Spleen (tissue), 7 donors: ENCODE measurements around the gene RPRD1B.

Experiments used
- POLR2A ChIP-seq, 3 donors: fragments of 450-650 bp; IDR thresholded peaks; one replicate each; pipeline ENCODE4 v1.5.1; 2017; ENCODE audit warnings: antibody characterized with exemption in 3 of 3, mild to moderate bottlenecking in 1 of 3
- POLR2AphosphoS5 ChIP-seq, 3 donors: sonication (generic); formaldehyde crosslinking; IDR thresholded peaks; one replicate each; pipeline ENCODE4 v1.5.1; 2017; ENCODE audit warnings: antibody characterized with exemption in 3 of 3
- TF ChIP-seq, protein P1 (sequence below), 11 experiments: fragments of 200-600 bp in 7 of 11; fragments of 450-650 bp in 4 of 11; sonication (generic) in 4 of 11; IDR thresholded peaks in 8 of 11; conservative IDR thresholded peaks in 3 of 11; 1 replicate in 7 of 11; 2 replicates in 4 of 11; pipeline versions ENCODE4 v1.4.0 to v1.8.0; 2016 to 2021; ENCODE audit warnings: antibody characterized with exemption in 11 of 11, inconsistent platforms in 4 of 11, mild to moderate bottlenecking in 1 of 11
- donor health status: DM: no; HTN: no; CAD: no; lungs with moderate emphysema.
- donor health status: DM: no; HTN: no; CAD: no.
- donor health status: DM: no; HTN: no; CAD: no.

DNA sequence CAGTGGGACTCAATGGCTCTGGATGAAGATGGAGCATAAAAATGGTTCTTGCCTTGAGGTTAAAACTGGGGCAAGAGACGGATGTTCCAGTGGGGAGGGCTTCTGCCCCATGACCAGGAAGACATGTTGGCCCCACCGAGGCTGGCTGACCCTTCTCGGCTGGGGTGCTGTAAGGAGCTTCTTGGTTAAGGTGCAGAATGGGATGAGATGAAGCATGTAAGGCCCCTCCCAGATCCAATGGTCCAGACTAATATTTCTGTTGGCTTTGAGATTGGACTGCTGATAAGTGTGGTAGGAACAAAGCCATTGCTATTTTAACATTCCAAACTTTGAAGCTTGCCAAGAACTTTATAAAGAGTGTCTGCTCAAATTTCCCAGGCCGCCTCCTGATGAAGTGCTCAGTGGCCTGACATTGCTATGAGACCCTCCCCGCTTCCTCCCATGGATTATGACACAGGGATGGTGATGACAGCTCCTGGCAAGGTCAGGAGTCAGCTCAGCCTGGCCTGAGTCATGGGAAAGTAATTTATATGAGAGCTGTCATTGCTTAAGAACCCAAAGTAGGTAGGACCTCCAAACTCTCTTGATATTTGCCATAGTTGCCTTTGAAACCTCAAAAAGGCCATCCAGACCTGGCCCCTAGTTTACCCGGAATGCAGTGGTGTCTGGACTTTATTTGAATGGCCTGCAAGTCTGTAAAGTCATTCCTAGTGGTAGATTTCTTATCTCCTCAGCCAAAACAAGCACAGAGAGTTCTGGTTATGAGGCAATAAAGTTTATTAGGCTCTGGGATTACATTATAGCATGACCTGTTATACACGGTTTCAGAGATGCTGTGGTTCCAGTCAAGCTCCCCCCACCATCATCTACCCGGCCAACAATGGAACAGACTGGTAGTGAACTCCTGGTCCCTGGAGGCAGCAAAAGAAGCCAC is 76.3 kb downstream of the RPRD1B start:
- no peak for TF ChIP-seq POLR2A (IDR thresholded peaks at IDR 0.05)
- TF ChIP-seq, protein P1, sequence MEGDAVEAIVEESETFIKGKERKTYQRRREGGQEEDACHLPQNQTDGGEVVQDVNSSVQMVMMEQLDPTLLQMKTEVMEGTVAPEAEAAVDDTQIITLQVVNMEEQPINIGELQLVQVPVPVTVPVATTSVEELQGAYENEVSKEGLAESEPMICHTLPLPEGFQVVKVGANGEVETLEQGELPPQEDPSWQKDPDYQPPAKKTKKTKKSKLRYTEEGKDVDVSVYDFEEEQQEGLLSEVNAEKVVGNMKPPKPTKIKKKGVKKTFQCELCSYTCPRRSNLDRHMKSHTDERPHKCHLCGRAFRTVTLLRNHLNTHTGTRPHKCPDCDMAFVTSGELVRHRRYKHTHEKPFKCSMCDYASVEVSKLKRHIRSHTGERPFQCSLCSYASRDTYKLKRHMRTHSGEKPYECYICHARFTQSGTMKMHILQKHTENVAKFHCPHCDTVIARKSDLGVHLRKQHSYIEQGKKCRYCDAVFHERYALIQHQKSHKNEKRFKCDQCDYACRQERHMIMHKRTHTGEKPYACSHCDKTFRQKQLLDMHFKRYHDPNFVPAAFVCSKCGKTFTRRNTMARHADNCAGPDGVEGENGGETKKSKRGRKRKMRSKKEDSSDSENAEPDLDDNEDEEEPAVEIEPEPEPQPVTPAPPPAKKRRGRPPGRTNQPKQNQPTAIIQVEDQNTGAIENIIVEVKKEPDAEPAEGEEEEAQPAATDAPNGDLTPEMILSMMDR (IDR thresholded peaks at IDR 0.05 in 8 of 11, conservative IDR thresholded peaks at IDR 0.05 in 3 of 11), result no peak
- TF ChIP-seq POLR2AphosphoS5 (IDR thresholded peaks at IDR 0.05), result peak in 1 of 3 donors; percentile 48
